ENCODE data around the gene MVB12A. TPM values are rescaled to one million over a fixed set of nuclear protein-coding genes. Genes with fewer than 3 reads are reported as not detected.

MVB12A gene
- total and polyA plus RNA-seq, 9 of the 15 experiments (the other 6 are each of a cell fraction or from before 2014, with no cell fraction given), result 1.2 to 46.2 (median 22.4) TPM

- TF ChIP-seq CHD7 (IDR thresholded peaks at IDR 0.05; ENCODE audit: low read depth, low read length) (no peak), RAD51 (IDR thresholded peaks at IDR 0.05; ENCODE audit: borderline replicate concordance, low read depth) (no peak), L3MBTL2 (IDR thresholded peaks at IDR 0.05) (0 out of 2 replicates have a peak, but pooled peaks have one; percentile 51), ZNF780A (CRISPR knock-in tag; IDR thresholded peaks at IDR 0.05) (no peak), JUN (IDR thresholded peaks at IDR 0.05; ENCODE audit: borderline replicate concordance, low read depth, low read length) (0 out of 2 replicates have a peak, but pooled peaks have one; percentile 20), JUN (CRISPR knock-in tag; IDR thresholded peaks at IDR 0.05; ENCODE audit: borderline replicate concordance) (0 out of 2 replicates have a peak, but pooled peaks have one; percentile 34), ZNF583 (CRISPR knock-in tag; IDR thresholded peaks at IDR 0.05) (peak; percentile 60; the same call in 1 of the 2 replicates), ZNF41 (CRISPR knock-in tag; conservative IDR thresholded peaks at IDR 0.05) (no peak), SMAD4 (CRISPR knock-in tag; conservative IDR thresholded peaks at IDR 0.05) (no peak), HMG20A (CRISPR knock-in tag; conservative IDR thresholded peaks at IDR 0.05) (no peak), CAMTA2 (CRISPR knock-in tag; conservative IDR thresholded peaks at IDR 0.05) (no peak), ZNF143 (CRISPR knock-in tag; IDR thresholded peaks at IDR 0.05) (peak; percentile 20; the same call in 1 of the 2 replicates), NUFIP1 (IDR thresholded peaks at IDR 0.05; ENCODE audit: partially characterized antibody) (no peak), ZKSCAN8 (CRISPR knock-in tag; IDR thresholded peaks at IDR 0.05) (no peak)
- TF ChIP-seq, protein P1, sequence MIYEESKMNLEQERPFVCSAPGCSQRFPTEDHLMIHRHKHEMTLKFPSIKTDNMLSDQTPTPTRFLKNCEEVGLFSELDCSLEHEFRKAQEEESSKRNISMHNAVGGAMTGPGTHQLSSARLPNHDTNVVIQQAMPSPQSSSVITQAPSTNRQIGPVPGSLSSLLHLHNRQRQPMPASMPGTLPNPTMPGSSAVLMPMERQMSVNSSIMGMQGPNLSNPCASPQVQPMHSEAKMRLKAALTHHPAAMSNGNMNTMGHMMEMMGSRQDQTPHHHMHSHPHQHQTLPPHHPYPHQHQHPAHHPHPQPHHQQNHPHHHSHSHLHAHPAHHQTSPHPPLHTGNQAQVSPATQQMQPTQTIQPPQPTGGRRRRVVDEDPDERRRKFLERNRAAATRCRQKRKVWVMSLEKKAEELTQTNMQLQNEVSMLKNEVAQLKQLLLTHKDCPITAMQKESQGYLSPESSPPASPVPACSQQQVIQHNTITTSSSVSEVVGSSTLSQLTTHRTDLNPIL (CRISPR knock-in tag; IDR thresholded peaks at IDR 0.05), result no peak
- TF ChIP-seq, protein P2, sequence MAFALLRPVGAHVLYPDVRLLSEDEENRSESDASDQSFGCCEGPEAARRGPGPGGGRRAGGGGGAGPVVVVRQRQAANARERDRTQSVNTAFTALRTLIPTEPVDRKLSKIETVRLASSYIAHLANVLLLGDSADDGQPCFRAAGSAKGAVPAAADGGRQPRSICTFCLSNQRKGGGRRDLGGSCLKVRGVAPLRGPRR (CRISPR knock-in tag; IDR thresholded peaks at IDR 0.05), result no peak
These were observed 14.4 kb upstream of the MVB12A start, which contains the start of gene BST2 (continued) for GRCh38 chr19:17405250-17406045.
